Measurements from ENCODE around the gene DTNB.

The DTNB gene

DNA sequence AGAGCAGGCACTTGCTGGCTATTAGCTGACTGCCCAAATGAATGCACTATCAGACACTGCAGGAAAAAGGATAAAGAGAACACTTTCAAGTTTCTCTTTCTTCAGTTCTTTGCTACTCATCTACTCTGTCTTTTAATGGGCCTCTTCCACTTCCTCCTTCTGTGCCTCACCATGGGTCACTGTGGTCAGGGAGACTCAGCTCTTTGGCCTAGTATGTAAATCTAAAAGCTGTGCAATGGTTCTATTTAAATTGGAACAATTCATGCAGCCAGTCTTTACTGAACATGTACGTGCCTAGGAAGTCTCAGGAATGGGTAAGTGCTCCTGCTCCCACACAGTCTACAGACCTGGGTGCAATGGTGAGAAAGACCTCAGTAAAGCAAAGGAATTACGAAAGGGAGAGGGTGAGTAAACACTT lies 252.5 kb downstream of the DTNB start:
- TF ChIP-seq TAF1 (IDR thresholded peaks at IDR 0.05; ENCODE audit: borderline replicate concordance, insufficient read depth, low read length), result no peak
- TF ChIP-seq POLR2AphosphoS5 (IDR thresholded peaks at IDR 0.05; ENCODE audit: low read depth, low read length), result no peak
- TF ChIP-seq FOXP2 (optimal IDR thresholded peaks at IDR 0.05; ENCODE audit: borderline replicate concordance, extremely low read depth, extremely low read length, insufficient read depth), result no peak
- no peak for TF ChIP-seq SIN3A (IDR thresholded peaks at IDR 0.05; ENCODE audit: borderline replicate concordance, insufficient read depth, low read length)
- TF ChIP-seq, protein P1, sequence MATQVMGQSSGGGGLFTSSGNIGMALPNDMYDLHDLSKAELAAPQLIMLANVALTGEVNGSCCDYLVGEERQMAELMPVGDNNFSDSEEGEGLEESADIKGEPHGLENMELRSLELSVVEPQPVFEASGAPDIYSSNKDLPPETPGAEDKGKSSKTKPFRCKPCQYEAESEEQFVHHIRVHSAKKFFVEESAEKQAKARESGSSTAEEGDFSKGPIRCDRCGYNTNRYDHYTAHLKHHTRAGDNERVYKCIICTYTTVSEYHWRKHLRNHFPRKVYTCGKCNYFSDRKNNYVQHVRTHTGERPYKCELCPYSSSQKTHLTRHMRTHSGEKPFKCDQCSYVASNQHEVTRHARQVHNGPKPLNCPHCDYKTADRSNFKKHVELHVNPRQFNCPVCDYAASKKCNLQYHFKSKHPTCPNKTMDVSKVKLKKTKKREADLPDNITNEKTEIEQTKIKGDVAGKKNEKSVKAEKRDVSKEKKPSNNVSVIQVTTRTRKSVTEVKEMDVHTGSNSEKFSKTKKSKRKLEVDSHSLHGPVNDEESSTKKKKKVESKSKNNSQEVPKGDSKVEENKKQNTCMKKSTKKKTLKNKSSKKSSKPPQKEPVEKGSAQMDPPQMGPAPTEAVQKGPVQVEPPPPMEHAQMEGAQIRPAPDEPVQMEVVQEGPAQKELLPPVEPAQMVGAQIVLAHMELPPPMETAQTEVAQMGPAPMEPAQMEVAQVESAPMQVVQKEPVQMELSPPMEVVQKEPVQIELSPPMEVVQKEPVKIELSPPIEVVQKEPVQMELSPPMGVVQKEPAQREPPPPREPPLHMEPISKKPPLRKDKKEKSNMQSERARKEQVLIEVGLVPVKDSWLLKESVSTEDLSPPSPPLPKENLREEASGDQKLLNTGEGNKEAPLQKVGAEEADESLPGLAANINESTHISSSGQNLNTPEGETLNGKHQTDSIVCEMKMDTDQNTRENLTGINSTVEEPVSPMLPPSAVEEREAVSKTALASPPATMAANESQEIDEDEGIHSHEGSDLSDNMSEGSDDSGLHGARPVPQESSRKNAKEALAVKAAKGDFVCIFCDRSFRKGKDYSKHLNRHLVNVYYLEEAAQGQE (IDR thresholded peaks at IDR 0.05; ENCODE audit: insufficient read depth in 1 of 2, low read depth in 2 of 2, low read length in 2 of 2), result no peak

DNA sequence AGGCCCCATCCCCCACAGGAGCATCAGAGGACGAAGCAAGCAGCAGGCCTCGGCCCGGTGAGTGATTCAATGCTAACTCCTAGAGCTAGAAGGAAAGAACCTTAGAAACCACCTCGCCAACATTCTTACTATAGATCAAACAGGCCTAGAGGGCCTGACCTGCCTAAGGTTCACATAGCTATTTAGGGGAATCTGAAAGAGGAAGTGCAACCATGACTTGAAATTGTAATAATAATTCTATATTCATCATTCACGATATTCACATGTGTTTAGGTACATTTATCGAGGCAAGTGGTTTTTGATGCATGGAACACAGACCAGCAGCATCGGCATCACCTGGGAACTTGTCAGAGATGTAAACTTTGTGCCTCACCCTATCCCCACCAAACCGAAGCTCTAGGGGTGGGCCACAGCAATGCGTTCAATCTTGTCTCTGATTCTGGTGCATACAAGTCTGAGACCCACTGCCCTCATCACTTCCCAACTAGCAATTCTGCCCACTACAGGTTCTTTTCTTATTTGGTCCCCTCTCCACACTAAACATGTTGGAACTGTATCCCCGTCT lies 253.6 kb downstream of the DTNB start:
- TF ChIP-seq SIN3A (IDR thresholded peaks at IDR 0.05; ENCODE audit: borderline replicate concordance, insufficient read depth, low read length), result no peak
- no peak for TF ChIP-seq TAF1 (IDR thresholded peaks at IDR 0.05; ENCODE audit: borderline replicate concordance, insufficient read depth, low read length)
- TF ChIP-seq POLR2AphosphoS5 (IDR thresholded peaks at IDR 0.05; ENCODE audit: low read depth, low read length), result no peak
- no peak for TF ChIP-seq FOXP2 (optimal IDR thresholded peaks at IDR 0.05; ENCODE audit: borderline replicate concordance, extremely low read depth, extremely low read length, insufficient read depth)

DNA sequence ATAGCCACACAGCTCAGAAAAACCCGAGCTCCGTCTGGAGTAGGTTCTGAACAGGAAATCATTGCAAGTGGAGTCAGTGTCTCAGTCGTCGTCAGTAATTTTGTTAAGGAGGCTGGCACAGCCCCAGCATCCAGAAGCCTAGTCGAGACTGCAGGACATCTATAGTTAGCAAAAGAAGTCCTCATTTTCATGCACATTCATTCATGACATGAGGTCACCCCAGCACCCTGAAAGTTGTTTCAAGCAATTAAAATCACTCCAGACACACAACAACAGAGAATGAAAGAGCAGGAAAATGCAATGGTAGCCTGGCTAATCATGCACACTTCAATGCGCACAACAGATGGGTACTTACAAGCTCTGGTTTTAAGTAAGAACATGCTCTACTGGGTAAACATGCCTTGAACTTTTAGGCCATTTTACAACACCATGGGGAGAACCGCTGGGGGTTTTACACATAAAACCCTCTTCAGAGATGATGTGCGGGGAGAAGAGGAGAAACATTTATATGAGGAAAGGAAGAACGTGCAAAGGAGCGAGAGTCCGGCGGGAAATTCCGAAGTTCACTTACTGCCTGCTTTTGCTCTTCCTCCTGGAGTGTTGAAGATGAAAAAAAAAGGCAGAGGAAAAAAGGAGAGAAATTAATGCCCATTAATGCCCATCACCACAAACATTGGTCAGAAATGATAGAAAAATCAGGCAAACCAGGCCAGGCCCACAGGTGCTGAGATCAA lies 254.3 kb downstream of the DTNB start:
- no peak for TF ChIP-seq SIN3A (IDR thresholded peaks at IDR 0.05; ENCODE audit: borderline replicate concordance, insufficient read depth, low read length)
- TF ChIP-seq POLR2AphosphoS5 (IDR thresholded peaks at IDR 0.05; ENCODE audit: low read depth, low read length), result no peak
- no peak for TF ChIP-seq TAF1 (IDR thresholded peaks at IDR 0.05; ENCODE audit: borderline replicate concordance, insufficient read depth, low read length)
- TF ChIP-seq FOXP2 (optimal IDR thresholded peaks at IDR 0.05; ENCODE audit: borderline replicate concordance, extremely low read depth, extremely low read length, insufficient read depth), result no peak

DNA sequence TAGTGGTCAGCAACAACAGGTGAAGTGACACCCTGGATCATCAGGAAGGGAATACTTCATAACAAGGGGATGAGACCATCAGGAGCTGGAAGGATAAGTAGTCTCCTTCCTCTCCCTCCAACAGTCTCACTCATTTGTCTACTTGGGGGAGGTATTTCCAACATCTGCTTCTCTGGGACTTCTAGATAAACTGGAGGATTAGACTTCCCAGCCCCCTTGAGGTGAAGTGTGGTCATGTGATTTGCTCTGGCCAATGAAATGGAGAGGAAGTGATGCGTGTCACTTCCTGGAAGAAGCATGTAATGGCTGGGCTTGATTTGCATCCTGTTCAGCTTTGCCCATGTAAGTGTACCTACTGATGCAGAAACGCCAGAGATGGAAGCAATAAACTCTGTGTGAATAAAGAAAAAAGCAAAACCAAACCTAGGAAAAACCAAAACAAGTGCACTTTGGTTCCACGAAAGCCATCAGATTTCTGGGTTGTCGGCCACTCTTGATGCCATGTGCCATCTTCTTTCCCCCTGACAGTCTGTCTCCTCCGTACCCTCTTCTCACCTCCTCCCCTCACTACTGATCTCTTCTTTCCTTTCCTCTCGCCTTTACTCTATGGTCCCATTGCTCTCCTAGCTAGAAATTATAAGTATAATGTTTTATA lies 255.5 kb downstream of the DTNB start:
- TF ChIP-seq TAF1 (IDR thresholded peaks at IDR 0.05; ENCODE audit: borderline replicate concordance, insufficient read depth, low read length) (no peak), POLR2AphosphoS5 (IDR thresholded peaks at IDR 0.05; ENCODE audit: low read depth, low read length) (no peak), SIN3A (IDR thresholded peaks at IDR 0.05; ENCODE audit: borderline replicate concordance, insufficient read depth, low read length) (no peak), FOXP2 (optimal IDR thresholded peaks at IDR 0.05; ENCODE audit: borderline replicate concordance, extremely low read depth, extremely low read length, insufficient read depth) (no peak)
- TF ChIP-seq, protein P1 (IDR thresholded peaks at IDR 0.05; ENCODE audit: insufficient read depth in 1 of 2, low read depth in 2 of 2, low read length in 2 of 2), result no peak

DNA sequence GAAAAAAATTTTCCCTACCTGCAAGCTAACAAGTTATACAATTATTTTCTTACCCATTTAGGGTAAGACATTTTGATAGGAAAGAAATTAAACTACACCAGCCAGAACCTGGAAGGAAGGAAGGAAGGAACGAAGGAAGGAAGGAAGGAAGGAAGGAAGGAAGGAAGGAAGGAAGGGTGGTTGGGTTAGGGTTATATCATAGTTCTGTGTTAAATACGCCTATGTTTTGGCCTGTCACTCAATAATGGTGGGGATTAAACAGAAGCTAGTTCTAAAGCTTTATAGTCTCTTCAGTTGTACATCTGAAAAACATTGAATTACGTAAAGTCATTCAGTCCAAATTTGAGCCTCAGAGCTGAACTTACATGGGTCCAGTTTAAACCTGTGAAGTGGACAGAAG lies 256.7 kb downstream of the DTNB start:
- no peak for TF ChIP-seq SIN3A (IDR thresholded peaks at IDR 0.05; ENCODE audit: borderline replicate concordance, insufficient read depth, low read length)
- no peak for TF ChIP-seq TAF1 (IDR thresholded peaks at IDR 0.05; ENCODE audit: borderline replicate concordance, insufficient read depth, low read length)
- no peak for TF ChIP-seq POLR2AphosphoS5 (IDR thresholded peaks at IDR 0.05; ENCODE audit: low read depth, low read length)
- TF ChIP-seq, protein P1 (IDR thresholded peaks at IDR 0.05; ENCODE audit: insufficient read depth in 1 of 2, low read depth in 2 of 2, low read length in 2 of 2), result no peak
- no peak for TF ChIP-seq FOXP2 (optimal IDR thresholded peaks at IDR 0.05; ENCODE audit: borderline replicate concordance, extremely low read depth, extremely low read length, insufficient read depth)

Data from PFSK-1 (cell line).